SK-N-SH (cell line): Measurements from ENCODE around the gene PAN3. TPM values are rescaled to one million over a fixed set of nuclear protein-coding genes. Genes with fewer than 3 reads are reported as not detected.

Source experiments
- CTCF ChIA-PET: fragments of 300-600, 350-600 bp; formaldehyde crosslinking; extraction: SDS; loops from one replicate; lab custom pipeline; 2021; lab: Yijun Ruan, JAX
- POLR2A ChIA-PET: fragments of 350-600 bp; sonication (Branson Sonifier 250); formaldehyde crosslinking; extraction: SDS; loops from one replicate; lab custom pipeline; 2020; ENCODE audit warnings: antibody characterized with exemption, inconsistent platforms; lab: Yijun Ruan, JAX
- DNase-seq: peaks from one replicate; pipeline ENCODE4 v3.0.0; 2012
- H2AFZ ChIP-seq: fragments of 200-600 bp; sonication (generic); 2 replicates; pipeline ENCODE4 v1.8.1; 2016; ENCODE audit warnings: antibody characterized with exemption, mild to moderate bottlenecking, low read depth
- H3F3A ChIP-seq: fragments of 200-600 bp; sonication (generic); replicated peaks from 2 replicates; pipeline ENCODE3; 2016; ENCODE audit warnings: antibody characterized with exemption, mild to moderate bottlenecking; ENCODE audit not compliant: insufficient read depth
- H3K27ac ChIP-seq, 2 experiments: fragments of 200-500 bp in 1 of 2; fragments of 200-600 bp in 1 of 2; sonication (Bioruptor generic) in 1 of 2; sonication (generic), shearing (Covaris generic) in 1 of 2; 2 replicates each; pipeline versions ENCODE4 v1.5.1 to v1.6.1; 2014 to 2016; ENCODE audit warnings: low read depth in 2 of 2, inconsistent platforms in 1 of 2, low read length in 1 of 2, mild to moderate bottlenecking in 1 of 2, mixed read lengths in 1 of 2
- H3K27me3 ChIP-seq: fragments of 200-600 bp; sonication (generic), shearing (Covaris generic); 2 replicates; pipeline ENCODE4 v1.6.1; 2016; ENCODE audit warnings: mixed run types; ENCODE audit not compliant: insufficient read depth
- H3K36me3 ChIP-seq, 2 experiments: fragments of 200-500 bp in 1 of 2; fragments of 200-600 bp in 1 of 2; sonication (Bioruptor generic) in 1 of 2; sonication (generic) in 1 of 2; replicated peaks in 1 of 2; 2 replicates each; pipeline versions ENCODE3 to v1.5.1; 2014 to 2016; ENCODE audit warnings: low read length in 1 of 2, mild to moderate bottlenecking in 1 of 2; ENCODE audit not compliant: insufficient read depth in 2 of 2, control insufficient read depth in 1 of 2
- H3K4me1 ChIP-seq, 2 experiments: fragments of 200-500 bp in 1 of 2; fragments of 200-600 bp in 1 of 2; sonication (Bioruptor generic) in 1 of 2; sonication (generic), shearing (Covaris generic) in 1 of 2; 2 replicates each; pipeline versions ENCODE4 v1.5.1 to v1.6.1; 2014 to 2016; ENCODE audit warnings: low read depth in 1 of 2, low read length in 1 of 2, mixed run types in 1 of 2; ENCODE audit not compliant: insufficient read depth in 2 of 2, control insufficient read depth in 1 of 2
- H3K4me2 ChIP-seq: fragments of 200-600 bp; sonication (generic), shearing (Covaris generic); 2 replicates; pipeline ENCODE4 v1.6.1; 2017; ENCODE audit warnings: mixed run types
- H3K4me3 ChIP-seq, 2 experiments: fragments of 200-500 bp in 1 of 2; fragments of 200-600 bp in 1 of 2; sonication (Bioruptor generic) in 1 of 2; sonication (generic), shearing (Covaris generic) in 1 of 2; 2 replicates each; pipeline versions ENCODE4 v1.5.1 to v1.8.1; 2014 to 2016; ENCODE audit warnings: low read depth in 2 of 2, inconsistent platforms in 1 of 2, low read length in 1 of 2, mild to moderate bottlenecking in 1 of 2, mixed read lengths in 1 of 2, moderate library complexity in 1 of 2
- H3K79me2 ChIP-seq: fragments of 200-600 bp; sonication (generic); 2 replicates; pipeline ENCODE4 v1.8.1; 2017; ENCODE audit warnings: mild to moderate bottlenecking; ENCODE audit not compliant: insufficient read depth
- H3K9ac ChIP-seq: fragments of 200-600 bp; sonication (generic); 2 replicates; pipeline ENCODE4 v1.6.1; 2017; ENCODE audit warnings: mixed run types
- H3K9me2 ChIP-seq: fragments of 200-600 bp; sonication (generic); 2 replicates; pipeline ENCODE4 v1.6.1; 2017; ENCODE audit warnings: mixed run types
- H3K9me3 ChIP-seq: fragments of 200-600 bp; sonication (generic); 2 replicates; pipeline ENCODE4 v1.6.1; 2017; ENCODE audit warnings: mixed run types, mild to moderate bottlenecking, moderate library complexity
- H4K20me1 ChIP-seq: fragments of 200-600 bp; sonication (generic); 2 replicates; pipeline ENCODE4 v1.6.1; 2017; ENCODE audit warnings: mild to moderate bottlenecking, mixed run types; ENCODE audit not compliant: insufficient read depth
- CHD2 ChIP-seq: fragments of 150-350 bp; IDR thresholded peaks from 2 replicates; pipeline ENCODE4 v1.6.1; 2018; ENCODE audit warnings: low read length; ENCODE audit not compliant: partially characterized antibody
- FOXJ3 ChIP-seq: sonication (generic); formaldehyde crosslinking; IDR thresholded peaks from 2 replicates; pipeline ENCODE4 v1.5.1; 2020; ENCODE audit warnings: mild to moderate bottlenecking, missing genetic modification reagents
- GABPA ChIP-seq: IDR thresholded peaks from 2 replicates; pipeline ENCODE4 v1.4.0; 2012; ENCODE audit warnings: low read depth, mild to moderate bottlenecking
- JUND ChIP-seq: IDR thresholded peaks from 2 replicates; pipeline ENCODE4 v1.4.0; 2012
- NRF1 ChIP-seq: IDR thresholded peaks from 2 replicates; pipeline ENCODE4 v1.6.1; 2012; ENCODE audit warnings: low read depth, mild to moderate bottlenecking, low read length
- RAD21 ChIP-seq: IDR thresholded peaks from 2 replicates; pipeline ENCODE4 v1.6.1; 2012; ENCODE audit warnings: mild to moderate bottlenecking, low read length
- RXRA ChIP-seq: IDR thresholded peaks from 2 replicates; pipeline ENCODE4 v1.4.0; 2012; ENCODE audit warnings: low read depth, mild to moderate bottlenecking, borderline replicate concordance
- SMC3 ChIP-seq: IDR thresholded peaks from 2 replicates; pipeline ENCODE4 v1.6.1; 2012; ENCODE audit warnings: low read depth, low read length, improper control_type of control experiment
- TEAD4 ChIP-seq: IDR thresholded peaks from 2 replicates; pipeline ENCODE4 v1.4.0; 2012; ENCODE audit warnings: mild to moderate bottlenecking, borderline replicate concordance; ENCODE audit not compliant: insufficient read depth
- WGBS: methylation state at CpG from one replicate; pipeline ENCODE4 v1.1.6; 2017; ENCODE audit warnings: low lambda C conversion rate; 5-methylcytosine and 5-hydroxymethylcytosine counted together
- polyA plus RNA-seq, 3 experiments: library from polyadenylated mRNA; depleted of rRNA; stranded (reverse); fragments of >200 nt; gene quantifications; 2 replicates each; pipeline ENCODE4 v1.2.3, GENCODE V29; 2012
- TF ChIP-seq, protein P1 (sequence below): IDR thresholded peaks from 2 replicates; pipeline ENCODE4 v1.4.0; 2012; ENCODE audit warnings: low read depth, borderline replicate concordance
- TF ChIP-seq, protein P2 (sequence below): IDR thresholded peaks from 2 replicates; pipeline ENCODE4 v1.4.0; 2012; ENCODE audit warnings: low read depth
- TF ChIP-seq, protein P3 (sequence below): fragments of 150-350 bp; IDR thresholded peaks from 2 replicates; pipeline ENCODE4 v1.6.1; 2017; ENCODE audit warnings: antibody characterized with exemption, low read length, low read depth, borderline replicate concordance

PAN3 gene
- polyA plus RNA-seq, 1 of the 3 experiments (the other 2 are of a cell fraction): 6.4 TPM

DNA sequence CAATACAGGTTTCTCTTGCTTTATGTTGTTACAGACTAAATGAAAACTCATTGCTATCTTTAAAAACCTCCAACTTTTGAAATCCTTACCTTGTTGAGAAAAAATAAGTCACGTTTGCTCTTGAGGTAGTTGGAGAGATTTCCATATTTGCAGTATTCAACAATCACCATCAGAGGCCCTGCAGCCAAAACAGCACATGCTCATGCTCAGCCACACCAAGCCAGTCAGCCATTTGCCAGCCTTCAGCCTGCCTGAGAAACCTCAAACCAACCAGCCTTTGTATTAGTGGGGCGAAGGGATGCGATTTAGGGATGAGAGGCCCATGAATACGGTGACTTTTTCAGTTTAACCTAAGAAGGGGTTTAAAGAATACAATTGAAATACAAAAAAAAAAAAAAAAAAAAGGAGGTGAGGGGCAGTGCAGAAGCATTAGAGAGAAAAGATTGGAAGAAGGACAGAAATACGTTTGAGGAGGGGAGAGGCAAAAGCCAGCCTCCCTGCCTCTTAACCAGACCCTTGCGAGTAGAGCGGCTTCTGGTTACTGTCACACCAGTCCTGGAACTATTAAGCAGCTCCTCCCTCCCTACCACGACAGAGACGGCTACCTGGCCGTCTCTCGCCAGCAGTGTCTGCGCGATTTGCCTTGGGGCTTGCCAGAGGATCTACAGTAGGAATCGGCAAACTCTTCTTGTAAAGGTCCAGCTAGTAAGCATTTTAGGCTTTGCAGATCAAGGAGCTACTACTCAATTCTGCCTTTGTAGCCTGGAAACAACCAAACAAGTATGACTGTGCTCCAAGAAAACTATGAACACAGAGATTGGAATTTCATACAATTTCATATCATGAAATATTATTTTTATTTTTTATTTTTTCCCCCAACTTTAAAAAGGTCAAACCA lies 189.3 kb downstream of the PAN3 start (continued):
- TF ChIP-seq, protein P1, sequence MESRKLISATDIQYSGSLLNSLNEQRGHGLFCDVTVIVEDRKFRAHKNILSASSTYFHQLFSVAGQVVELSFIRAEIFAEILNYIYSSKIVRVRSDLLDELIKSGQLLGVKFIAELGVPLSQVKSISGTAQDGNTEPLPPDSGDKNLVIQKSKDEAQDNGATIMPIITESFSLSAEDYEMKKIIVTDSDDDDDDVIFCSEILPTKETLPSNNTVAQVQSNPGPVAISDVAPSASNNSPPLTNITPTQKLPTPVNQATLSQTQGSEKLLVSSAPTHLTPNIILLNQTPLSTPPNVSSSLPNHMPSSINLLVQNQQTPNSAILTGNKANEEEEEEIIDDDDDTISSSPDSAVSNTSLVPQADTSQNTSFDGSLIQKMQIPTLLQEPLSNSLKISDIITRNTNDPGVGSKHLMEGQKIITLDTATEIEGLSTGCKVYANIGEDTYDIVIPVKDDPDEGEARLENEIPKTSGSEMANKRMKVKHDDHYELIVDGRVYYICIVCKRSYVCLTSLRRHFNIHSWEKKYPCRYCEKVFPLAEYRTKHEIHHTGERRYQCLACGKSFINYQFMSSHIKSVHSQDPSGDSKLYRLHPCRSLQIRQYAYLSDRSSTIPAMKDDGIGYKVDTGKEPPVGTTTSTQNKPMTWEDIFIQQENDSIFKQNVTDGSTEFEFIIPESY: no peak
- TF ChIP-seq NRF1 (no peak), SMC3 (no peak), FOXJ3 (no peak), JUND (no peak)

DNA sequence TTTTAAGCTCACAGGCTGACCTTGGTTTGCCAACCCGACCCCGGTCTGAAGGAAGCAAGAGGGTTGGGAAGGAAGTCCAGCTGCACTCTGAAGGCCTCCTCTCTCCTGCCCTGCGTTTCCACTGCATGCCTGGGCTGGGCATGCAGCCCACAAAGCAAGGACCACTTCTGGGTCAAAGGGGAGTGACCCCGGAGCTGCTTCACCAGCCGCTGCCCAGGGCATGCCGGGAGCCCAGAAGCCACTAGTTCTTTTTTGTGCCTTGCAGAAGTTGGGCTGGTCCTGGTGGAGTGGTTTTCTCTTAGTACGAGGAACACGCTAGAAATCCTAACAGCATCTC lies 189.9 kb downstream of the PAN3 start:
- CTCF ChIA-PET: interaction anchor here (1.2 kb wide), 1 partner anchor 82 kb away, joined by 3 read pairs; no protein-coding TSS in a partner anchor
- 89% methylated on average over 8 of the region's 8 CpGs for WGBS

More for the DNA sequence above, 189.9 kb downstream of the PAN3 start:
- Histone ChIP-seq H3K9me3 (no peaks in the 10 kb centered on the region), H3K36me3 (no peaks in the 10 kb centered on the region), H2AFZ (no peak overlapping the region), H4K20me1 (no peaks in the 10 kb centered on the region), H3K27ac (no peak overlapping the region), H3K4me3 (no peak overlapping the region), H3F3A (no peaks in the 10 kb centered on the region), H3K27me3 (no peaks in the 10 kb centered on the region), H3K9ac (no peak overlapping the region), H3K4me1 (no peaks in the 10 kb centered on the region; a peak in 1 of 4 replicates), H3K9me2 (no peaks in the 10 kb centered on the region), H3K4me2 (no peak overlapping the region), H3K79me2 (no peaks in the 10 kb centered on the region)
- TF ChIP-seq, protein P2, sequence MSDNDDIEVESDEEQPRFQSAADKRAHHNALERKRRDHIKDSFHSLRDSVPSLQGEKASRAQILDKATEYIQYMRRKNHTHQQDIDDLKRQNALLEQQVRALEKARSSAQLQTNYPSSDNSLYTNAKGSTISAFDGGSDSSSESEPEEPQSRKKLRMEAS: no peak
- TF ChIP-seq RXRA: no peak
- TF ChIP-seq RAD21: no peak
- TF ChIP-seq CHD2: no peak
- no peak for TF ChIP-seq FOXJ3
- no peak for TF ChIP-seq TEAD4
- TF ChIP-seq, protein P3, sequence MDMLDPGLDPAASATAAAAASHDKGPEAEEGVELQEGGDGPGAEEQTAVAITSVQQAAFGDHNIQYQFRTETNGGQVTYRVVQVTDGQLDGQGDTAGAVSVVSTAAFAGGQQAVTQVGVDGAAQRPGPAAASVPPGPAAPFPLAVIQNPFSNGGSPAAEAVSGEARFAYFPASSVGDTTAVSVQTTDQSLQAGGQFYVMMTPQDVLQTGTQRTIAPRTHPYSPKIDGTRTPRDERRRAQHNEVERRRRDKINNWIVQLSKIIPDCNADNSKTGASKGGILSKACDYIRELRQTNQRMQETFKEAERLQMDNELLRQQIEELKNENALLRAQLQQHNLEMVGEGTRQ: no peak
- TF ChIP-seq, protein P1: no peak
- TF ChIP-seq GABPA: no peak
- POLR2A ChIA-PET: no interaction called here
- DNase-seq: no peak
